GM12873 (cell line): ENCODE results near the gene ZNF557.
"Not testable (repeated sequence)": the region's sequence is repeated elsewhere in the genome, so short reads cannot be mapped to it uniquely, and the experiment has no call there.

Source experiments
- CTCF ChIP-seq: IDR thresholded peaks from 2 replicates; pipeline ENCODE4 v1.5.1; 2012; ENCODE audit warnings: low read depth, mild to moderate bottlenecking, moderate library complexity, low read length, control low read depth; ENCODE audit not compliant: insufficient read depth; ENCODE audit errors: missing control alignments

ZNF557 gene

GRCh38 chr19:7069042-7069903 lies at the start of gene ZNF557:
Gene ZNF557 (plus strand): TSS chr19:7069703. CDS start chr19:7075075, 5,372 bp downstream.
- no peak for TF ChIP-seq CTCF

GRCh38 chr19:7021331-7021730 lies 48.2 kb upstream of the ZNF557 start, which contains the start of gene MBD3L2B:
Gene MBD3L2B (minus strand): TSS chr19:7021431. CDS start chr19:7021397, 34 bp downstream.
- not testable (repeated sequence) for TF ChIP-seq CTCF

- TF ChIP-seq CTCF: not testable (repeated sequence)
Measured at GRCh38 chr19:7030278-7030677, 39.2 kb upstream of the ZNF557 start, which contains the start of gene MBD3L5. Gene MBD3L5 (plus strand): TSS chr19:7030578. CDS start chr19:7030612, 34 bp downstream.

GRCh38 chr19:7040079-7040478 lies 29.4 kb upstream of the ZNF557 start, which contains the start of gene MBD3L4:
Gene MBD3L4 (minus strand): TSS chr19:7040179. CDS start chr19:7040144, 35 bp downstream.
- TF ChIP-seq CTCF: not testable (repeated sequence)

- not testable (repeated sequence) for TF ChIP-seq CTCF
Measured at GRCh38 chr19:7049021-7049420, 20.5 kb upstream of the ZNF557 start, which contains the start of gene MBD3L2. Gene MBD3L2 (plus strand): TSS chr19:7049321. CDS start chr19:7049374, 53 bp downstream.

- not testable (repeated sequence) for TF ChIP-seq CTCF
Measured at GRCh38 chr19:7058576-7058975, 10.9 kb upstream of the ZNF557 start, which contains the start of gene MBD3L3. Gene MBD3L3 (minus strand): TSS chr19:7058676. CDS start chr19:7058605, 71 bp downstream.

- no peak for TF ChIP-seq CTCF
Measured at GRCh38 chr19:7063339-7063738, 6.2 kb upstream of the ZNF557 start.
